Heart right ventricle (tissue), 16 donors: ENCODE data around the gene CST4. TPM values are rescaled to one million over a fixed set of nuclear protein-coding genes. Genes with fewer than 3 reads are reported as not detected.
A peak's percentile ranks its signal among the peaks of the same experiment; 100 is the strongest.

Experiments used
- ATAC-seq, 8 donors: fragments of 200-7000 bp; cut with Tn5 transposase; one replicate each; pipeline ENCODE4 v1.9.1; 2020; ENCODE audit warnings: mild to moderate bottlenecking in 8 of 8, moderate library complexity in 8 of 8, moderate number of reproducible peaks in 1 of 8
- DNase-seq, 2 donors: peaks; one replicate each; pipeline ENCODE4 v3.0.0-alpha.2; 2020
- H3K27ac ChIP-seq, 10 donors: fragments of 200-600 bp; sonication (generic) in 2 of 10; one replicate each; pipeline versions ENCODE4 v1.5.0 to v1.8.0; 2020 to 2022; ENCODE audit warnings: mild to moderate bottlenecking in 3 of 10
- H3K27me3 ChIP-seq, 7 donors: fragments of 200-600 bp; one replicate each; pipeline ENCODE4 v1.8.0; 2021 to 2022; ENCODE audit warnings: mild to moderate bottlenecking in 2 of 7
- H3K36me3 ChIP-seq, 9 donors: fragments of 200-600 bp; sonication (generic) in 1 of 9; one replicate each; pipeline versions ENCODE4 v1.5.0 to v1.8.0; 2020 to 2022; ENCODE audit warnings: mild to moderate bottlenecking in 2 of 9
- H3K4me1 ChIP-seq, 9 donors: fragments of 200-600 bp; sonication (generic) in 1 of 9; one replicate each; pipeline versions ENCODE4 v1.5.0 to v1.8.0; 2020 to 2022; ENCODE audit warnings: mild to moderate bottlenecking in 4 of 9
- H3K4me3 ChIP-seq, 10 donors: fragments of 200-600 bp; sonication (generic) in 2 of 10; one replicate each; pipeline versions ENCODE4 v1.5.0 to v1.8.0; 2020 to 2022; ENCODE audit warnings: mild to moderate bottlenecking in 7 of 10, moderate library complexity in 2 of 10
- H3K9me3 ChIP-seq, 11 donors: fragments of 200-600 bp in 10 of 11; sonication (generic) in 2 of 11; one replicate each; pipeline versions ENCODE4 v1.5.0 to v1.8.0; 2013 to 2022; ENCODE audit warnings: mild to moderate bottlenecking in 2 of 11, control low read depth in 1 of 11, moderate library complexity in 1 of 11
- WGBS, 2 donors: extraction: QIAGEN DNeasy Blood & Tissue Kit; methylation state at CpG; one replicate each; pipeline ENCODE4 v1.1.7; 2013; ENCODE audit warnings: inconsistent platforms in 1 of 2; 5-methylcytosine and 5-hydroxymethylcytosine counted together
- intact Hi-C, 10 donors: fragments of 100-400 bp; cut with DNase I; formaldehyde crosslinking; loops; one replicate each; pipeline versions ENCODE4 v1.11.1 to v1.14.2; 2022
- polyA plus RNA-seq, 2 donors: library from polyadenylated mRNA; stranded (reverse); fragments of 200-250 nt; gene quantifications; one replicate each; pipeline ENCODE4 v1.2.3, GENCODE V29; 2013
- total RNA-seq, 10 donors: library from RNA; stranded (reverse); fragmentation: NEBNext Ultra II Directional in 3 of 10; extraction: Animal tissue kit (Norgen Biotek cat#: 25700) in 3 of 10; gene quantifications; one replicate each; pipeline versions ENCODE4 v1.2.1 to v1.2.4, GENCODE V29; 2021 to 2023
- TF ChIP-seq, protein P1 (sequence below), 9 donors: fragments of 200-600 bp; sonication (generic) in 2 of 9; IDR thresholded peaks; one replicate each; pipeline versions ENCODE4 v1.5.0 to v1.8.0; 2021 to 2022; ENCODE audit warnings: antibody characterized with exemption in 9 of 9, mild to moderate bottlenecking in 5 of 9, moderate library complexity in 1 of 9
- donor health status: Arrhythmogenic right ventricular cardiomyopathy.
- donor health status: ischemic (EF 13 %, LVEDD 7.1; RV severe dilation, severe dysfunction).
- donor health status: healthy with polysubstance abuse.
- donor health status: DM: no; HTN: yes; CAD: no.
- donor health status: DM: no; HTN: no; CAD: no.
- donor health status: ischemic (EF 25% LVEDD 6.9; RV normal size, moderate dysfunction).
- donor health status: ischemic (EF 25% LVEDD 5.7; RV mildly dilated, moderate dysfunction).
- donor health status: healthy.
- donor health status: DM: yes; HTN: yes; CAD: no.
- donor health status: Ischemic cardiomyopathy.
- donor health status: ischemic (EF 35%, LVEDD 5.7; RV mildly dilated, moderate dysfunction).
- donor health status: nonischemic (EF 11% LVEDD 7.7; RV severe dilation, severe dysfunction).
- donor health status: DM: yes; HTN: yes; CAD: no.
- donor health status: PGD.
- donor health status: ischemic (EF 29% LVEDD 5.4; RV normal size, mild dysfunction).
- donor health status: nonischemic (EF 23%, LVEDD 6.1; RV moderate dilation, normal function).

CST4 gene
- total and polyA plus RNA-seq, 12 donors, result not detected

DNA sequence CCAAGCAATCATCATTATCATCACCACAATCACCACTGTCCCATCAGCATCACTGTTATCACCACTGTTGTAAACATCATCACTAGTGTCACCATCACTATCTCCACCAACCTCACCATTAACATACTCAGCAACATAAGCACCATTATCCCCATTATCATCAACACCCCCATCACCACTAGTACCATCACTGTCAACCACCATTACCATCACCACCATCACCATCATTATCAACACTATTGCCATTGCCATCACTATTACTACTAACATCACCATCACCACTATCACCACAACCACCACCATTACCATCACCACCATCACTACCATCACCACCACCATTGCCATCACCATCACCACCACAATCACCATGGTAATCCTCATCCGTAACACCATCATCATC lies 19.5 kb downstream of the CST4 start:
- TF ChIP-seq, protein P1, sequence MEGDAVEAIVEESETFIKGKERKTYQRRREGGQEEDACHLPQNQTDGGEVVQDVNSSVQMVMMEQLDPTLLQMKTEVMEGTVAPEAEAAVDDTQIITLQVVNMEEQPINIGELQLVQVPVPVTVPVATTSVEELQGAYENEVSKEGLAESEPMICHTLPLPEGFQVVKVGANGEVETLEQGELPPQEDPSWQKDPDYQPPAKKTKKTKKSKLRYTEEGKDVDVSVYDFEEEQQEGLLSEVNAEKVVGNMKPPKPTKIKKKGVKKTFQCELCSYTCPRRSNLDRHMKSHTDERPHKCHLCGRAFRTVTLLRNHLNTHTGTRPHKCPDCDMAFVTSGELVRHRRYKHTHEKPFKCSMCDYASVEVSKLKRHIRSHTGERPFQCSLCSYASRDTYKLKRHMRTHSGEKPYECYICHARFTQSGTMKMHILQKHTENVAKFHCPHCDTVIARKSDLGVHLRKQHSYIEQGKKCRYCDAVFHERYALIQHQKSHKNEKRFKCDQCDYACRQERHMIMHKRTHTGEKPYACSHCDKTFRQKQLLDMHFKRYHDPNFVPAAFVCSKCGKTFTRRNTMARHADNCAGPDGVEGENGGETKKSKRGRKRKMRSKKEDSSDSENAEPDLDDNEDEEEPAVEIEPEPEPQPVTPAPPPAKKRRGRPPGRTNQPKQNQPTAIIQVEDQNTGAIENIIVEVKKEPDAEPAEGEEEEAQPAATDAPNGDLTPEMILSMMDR (IDR thresholded peaks at IDR 0.05), result no peak
- intact Hi-C loops, result loop anchor here in 3 of 10 donors (5.0 to 10.0 kb wide), 3 partner anchors 125 to 328 kb away; no protein-coding TSS in a partner anchor
- Histone ChIP-seq H3K4me3 (no peak overlapping the region), H3K9me3 (peaks cover 0 to 4% (median 0%) of the 10 kb centered on the region in 11 donors), H3K4me1 (peaks cover 0 to 15% (median 0%) of the 10 kb centered on the region in 9 donors), H3K36me3 (no peaks in the 10 kb centered on the region), H3K27ac (no peak overlapping the region), H3K27me3 (peaks cover 0 to 5% (median 0%) of the 10 kb centered on the region in 7 donors)
- DNase-seq, result no peak
- 98 to 100% methylated on average over 1 of the region's 1 CpG for WGBS, 2 donors
- ATAC-seq, result no peak

DNA sequence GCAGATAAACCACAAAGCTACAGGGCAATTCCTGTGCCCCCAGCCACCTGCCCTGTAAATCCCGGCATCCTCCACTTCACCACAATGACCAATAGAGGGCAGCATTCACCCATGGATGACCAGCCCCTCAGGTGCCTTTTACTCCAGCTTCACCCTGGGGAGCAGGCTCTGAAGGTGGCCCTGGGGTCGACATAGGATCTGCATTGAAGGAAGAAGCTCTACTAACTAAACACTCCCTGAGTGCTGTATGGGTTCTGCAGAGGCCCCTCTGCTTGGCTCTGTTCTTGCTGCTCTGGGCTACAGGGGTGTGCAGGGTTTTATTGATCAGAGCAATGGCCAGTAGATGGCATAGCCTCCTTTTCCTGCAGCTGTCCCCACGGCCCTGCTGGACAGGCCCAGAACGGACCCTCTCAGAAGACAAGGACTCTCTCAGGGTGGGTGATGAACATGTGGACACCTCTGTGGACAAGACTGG lies 20.3 kb downstream of the CST4 start:
- H3K4me3 ChIP-seq, result no peak overlapping the region
- H3K36me3 ChIP-seq, result no peaks in the 10 kb centered on the region
- 6 to 8% methylated on average over 4 of the region's 4 CpGs for WGBS, 2 donors
- DNase-seq (peak in 1 of 2 donors; percentile 54), ATAC-seq (peak; percentile 67 to 86 (median 76))
- H3K27me3 ChIP-seq, result peaks cover 0 to 5% (median 0%) of the 10 kb centered on the region in 7 donors
- H3K27ac ChIP-seq, result no peak overlapping the region
- TF ChIP-seq, protein P1 (IDR thresholded peaks at IDR 0.05), result peak; percentile 81 to 89 (median 87)
- peaks cover 0 to 4% (median 0%) of the 10 kb centered on the region in 11 donors for H3K9me3 ChIP-seq
- intact Hi-C loops, result loop anchor here in 3 of 10 donors (5.0 to 10.0 kb wide), 3 partner anchors 126 to 329 kb away; no protein-coding TSS in a partner anchor
- peaks cover 0 to 15% (median 0%) of the 10 kb centered on the region in 9 donors for H3K4me1 ChIP-seq

DNA sequence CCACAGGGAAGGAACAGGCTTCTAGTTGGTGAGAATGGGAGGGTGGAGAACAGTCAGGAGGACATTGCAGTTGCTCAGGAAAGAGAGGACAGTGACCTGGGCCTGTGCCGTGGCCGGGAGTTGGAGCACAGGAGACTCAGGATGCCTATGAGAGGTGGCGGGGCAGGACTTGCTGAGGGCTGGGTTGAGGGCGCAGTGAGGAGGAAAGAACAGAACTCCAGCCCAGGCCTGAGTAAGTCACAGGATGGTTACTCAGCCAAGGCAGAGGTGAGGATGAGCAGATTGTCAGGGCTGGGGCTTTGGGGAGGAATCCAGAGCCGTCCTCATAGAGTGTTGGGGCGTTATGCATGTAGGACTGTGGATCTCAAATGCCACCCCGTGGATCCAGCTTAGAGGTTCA lies 21.2 kb downstream of the CST4 start:
- ATAC-seq (no peak), DNase-seq (no peak)
- WGBS, 2 donors, result 77 to 82% methylated on average over 7 of the region's 7 CpGs
- TF ChIP-seq, protein P1 (IDR thresholded peaks at IDR 0.05), result no peak
- Histone ChIP-seq H3K27ac (no peak overlapping the region), H3K4me3 (no peak overlapping the region), H3K4me1 (peaks cover 0 to 15% (median 0%) of the 10 kb centered on the region in 9 donors), H3K9me3 (no peaks in the 10 kb centered on the region), H3K27me3 (peaks cover 0 to 5% (median 0%) of the 10 kb centered on the region in 7 donors), H3K36me3 (no peaks in the 10 kb centered on the region)
- intact Hi-C loops, result loop anchor here in 3 of 10 donors (5.0 to 10.0 kb wide), 3 partner anchors 127 to 330 kb away; no protein-coding TSS in a partner anchor

DNA sequence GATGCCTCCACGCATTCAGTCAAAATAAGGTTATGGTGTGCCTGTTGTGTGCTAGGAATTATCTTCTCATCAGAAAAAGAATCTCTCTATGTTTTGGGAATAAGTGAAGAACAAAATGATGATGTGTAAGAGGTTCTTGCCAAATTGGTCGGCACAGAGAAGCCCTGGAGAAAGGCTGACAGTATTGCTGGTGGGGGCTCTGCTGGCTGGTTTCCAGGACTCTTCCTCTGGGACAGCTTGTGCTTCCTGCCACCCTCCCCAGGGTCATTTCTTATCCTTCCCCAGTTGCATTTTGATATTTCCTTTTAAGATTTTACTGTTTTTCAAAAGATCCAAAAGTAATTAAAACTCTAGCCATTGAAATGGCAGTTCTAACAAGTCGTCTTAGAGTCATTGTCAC lies 22.1 kb downstream of the CST4 start:
- DNase-seq (peak; percentile 38 to 45), ATAC-seq (peak in 5 of 8 donors; percentile 43 to 74 (median 55))
- Histone ChIP-seq H3K4me3 (no peak overlapping the region), H3K4me1 (peaks cover 0 to 15% (median 0%) of the 10 kb centered on the region in 9 donors), H3K9me3 (no peaks in the 10 kb centered on the region), H3K36me3 (no peaks in the 10 kb centered on the region), H3K27ac (no peak overlapping the region), H3K27me3 (peaks cover 0 to 5% (median 0%) of the 10 kb centered on the region in 7 donors)
- WGBS, 2 donors, result 33 to 34% methylated on average over 3 of the region's 3 CpGs
- TF ChIP-seq, protein P1 (IDR thresholded peaks at IDR 0.05), result no peak
- intact Hi-C loops, result loop anchor here in 3 of 10 donors (5.0 to 10.0 kb wide), 3 partner anchors 128 to 331 kb away; no protein-coding TSS in a partner anchor
